Erythroblast (primary cell): ENCODE data around the gene SNTA1.

ENCODE experiments used
- GATA1 ChIP-seq: IDR thresholded peaks from 2 replicates; pipeline ENCODE4 v1.6.1; 2011; ENCODE audit warnings: low read depth, mild to moderate bottlenecking, control low read depth, low read length, moderate library complexity
- POLR2A ChIP-seq: IDR thresholded peaks from 2 replicates; pipeline ENCODE4 v1.6.1; 2011; ENCODE audit warnings: mild to moderate bottlenecking, low read length

GRCh38 chr20:33470866-33471265, 27.3 kb upstream of the SNTA1 start:
- TF ChIP-seq POLR2A, result no peak
- TF ChIP-seq GATA1, result no peak
